ENCODE measurements around the gene ZFAND3.

DNA sequence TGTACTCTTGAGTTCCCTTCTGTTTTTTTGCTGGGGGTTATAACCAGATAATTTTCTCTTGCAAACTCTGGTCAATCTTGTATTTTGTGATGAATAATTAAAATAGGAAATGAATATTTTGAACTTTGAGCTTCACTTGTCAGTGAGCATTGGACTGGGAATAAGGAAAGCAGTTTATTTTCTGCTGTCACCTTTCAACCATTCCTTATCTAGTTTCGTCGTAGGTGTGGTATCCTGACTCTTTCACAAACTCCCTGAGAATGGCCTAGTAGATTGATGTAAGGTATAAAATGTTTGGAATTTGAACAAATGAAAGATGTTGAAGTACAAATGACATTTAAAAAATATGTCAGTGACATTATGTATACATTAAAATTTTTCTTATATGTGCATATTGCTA, 98.0 kb downstream of the ZFAND3 start:
- TF ChIP-seq, protein P1, sequence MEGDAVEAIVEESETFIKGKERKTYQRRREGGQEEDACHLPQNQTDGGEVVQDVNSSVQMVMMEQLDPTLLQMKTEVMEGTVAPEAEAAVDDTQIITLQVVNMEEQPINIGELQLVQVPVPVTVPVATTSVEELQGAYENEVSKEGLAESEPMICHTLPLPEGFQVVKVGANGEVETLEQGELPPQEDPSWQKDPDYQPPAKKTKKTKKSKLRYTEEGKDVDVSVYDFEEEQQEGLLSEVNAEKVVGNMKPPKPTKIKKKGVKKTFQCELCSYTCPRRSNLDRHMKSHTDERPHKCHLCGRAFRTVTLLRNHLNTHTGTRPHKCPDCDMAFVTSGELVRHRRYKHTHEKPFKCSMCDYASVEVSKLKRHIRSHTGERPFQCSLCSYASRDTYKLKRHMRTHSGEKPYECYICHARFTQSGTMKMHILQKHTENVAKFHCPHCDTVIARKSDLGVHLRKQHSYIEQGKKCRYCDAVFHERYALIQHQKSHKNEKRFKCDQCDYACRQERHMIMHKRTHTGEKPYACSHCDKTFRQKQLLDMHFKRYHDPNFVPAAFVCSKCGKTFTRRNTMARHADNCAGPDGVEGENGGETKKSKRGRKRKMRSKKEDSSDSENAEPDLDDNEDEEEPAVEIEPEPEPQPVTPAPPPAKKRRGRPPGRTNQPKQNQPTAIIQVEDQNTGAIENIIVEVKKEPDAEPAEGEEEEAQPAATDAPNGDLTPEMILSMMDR (IDR thresholded peaks at IDR 0.05; ENCODE audit: low read length) = no peak
- TF ChIP-seq EZH2 (optimal IDR thresholded peaks at IDR 0.05; ENCODE audit: low read depth, low read length) = no peak
- TF ChIP-seq EZH2phosphoT487 (IDR thresholded peaks at IDR 0.05; ENCODE audit: low read length) = no peak
